Right kidney (tissue), 1 donor: ENCODE data around the gene RUNX2.

Experiments
- DNase-seq: peaks from one replicate; pipeline ENCODE4 v3.0.0-alpha.2; 2016

The RUNX2 gene

GRCh38 chr6:45486736-45487135 lies 158.6 kb downstream of the RUNX2 start:
- DNase-seq = no peak

GRCh38 chr6:45487645-45488044 lies 159.5 kb downstream of the RUNX2 start:
- no peak for DNase-seq

- DNase-seq = no peak
These were observed 160.1 kb downstream of the RUNX2 start for GRCh38 chr6:45488269-45488668.

- no peak for DNase-seq
These were observed 160.8 kb downstream of the RUNX2 start for GRCh38 chr6:45488889-45489288.

GRCh38 chr6:45491048-45491735 lies 163.1 kb downstream of the RUNX2 start:
- DNase-seq = no peak

- DNase-seq = no peak
These were observed 163.7 kb downstream of the RUNX2 start for GRCh38 chr6:45491874-45492273.

- DNase-seq = no peak
These were observed 165.6 kb downstream of the RUNX2 start for GRCh38 chr6:45493761-45494160.

GRCh38 chr6:45494416-45495135 lies 166.4 kb downstream of the RUNX2 start:
- DNase-seq = no peak

- DNase-seq = no peak
These were observed 167.4 kb downstream of the RUNX2 start for GRCh38 chr6:45495429-45496084.

GRCh38 chr6:45496085-45496433 lies 167.9 kb downstream of the RUNX2 start:
- no peak for DNase-seq

- no peak for DNase-seq
These were observed 170.5 kb downstream of the RUNX2 start for GRCh38 chr6:45498591-45498990.

GRCh38 chr6:45500924-45501816 lies 173.0 kb downstream of the RUNX2 start:
- DNase-seq = no peak

GRCh38 chr6:45502456-45502855 lies 174.3 kb downstream of the RUNX2 start:
- no peak for DNase-seq

- peak; percentile 55 for DNase-seq
These were observed 176.8 kb downstream of the RUNX2 start for GRCh38 chr6:45504947-45505346.

GRCh38 chr6:45505470-45505869 lies 177.3 kb downstream of the RUNX2 start:
- no peak for DNase-seq

- no peak for DNase-seq
These were observed 179.1 kb downstream of the RUNX2 start for GRCh38 chr6:45507186-45507585.

GRCh38 chr6:45509426-45509825 lies 181.3 kb downstream of the RUNX2 start:
- no peak for DNase-seq

GRCh38 chr6:45512717-45513116 lies 184.6 kb downstream of the RUNX2 start:
- no peak for DNase-seq

- no peak for DNase-seq
These were observed 185.1 kb downstream of the RUNX2 start for GRCh38 chr6:45513213-45513618.

- DNase-seq = no peak
These were observed 185.7 kb downstream of the RUNX2 start for GRCh38 chr6:45513843-45514242.

GRCh38 chr6:45514454-45515230 lies 186.5 kb downstream of the RUNX2 start:
- DNase-seq = no peak
